ENCODE data around the gene RPTOR. TPM values are rescaled to one million over a fixed set of nuclear protein-coding genes. Genes with fewer than 3 reads are reported as not detected.
A peak's percentile ranks its signal among the peaks of the same experiment; 100 is the strongest.

Gene RPTOR
- total and polyA plus RNA-seq, 10 of the 15 experiments (the other 5 are each of a cell fraction or from before 2014, with no cell fraction given), result 0.18 to 32.1 (median 7.8) TPM

DNA sequence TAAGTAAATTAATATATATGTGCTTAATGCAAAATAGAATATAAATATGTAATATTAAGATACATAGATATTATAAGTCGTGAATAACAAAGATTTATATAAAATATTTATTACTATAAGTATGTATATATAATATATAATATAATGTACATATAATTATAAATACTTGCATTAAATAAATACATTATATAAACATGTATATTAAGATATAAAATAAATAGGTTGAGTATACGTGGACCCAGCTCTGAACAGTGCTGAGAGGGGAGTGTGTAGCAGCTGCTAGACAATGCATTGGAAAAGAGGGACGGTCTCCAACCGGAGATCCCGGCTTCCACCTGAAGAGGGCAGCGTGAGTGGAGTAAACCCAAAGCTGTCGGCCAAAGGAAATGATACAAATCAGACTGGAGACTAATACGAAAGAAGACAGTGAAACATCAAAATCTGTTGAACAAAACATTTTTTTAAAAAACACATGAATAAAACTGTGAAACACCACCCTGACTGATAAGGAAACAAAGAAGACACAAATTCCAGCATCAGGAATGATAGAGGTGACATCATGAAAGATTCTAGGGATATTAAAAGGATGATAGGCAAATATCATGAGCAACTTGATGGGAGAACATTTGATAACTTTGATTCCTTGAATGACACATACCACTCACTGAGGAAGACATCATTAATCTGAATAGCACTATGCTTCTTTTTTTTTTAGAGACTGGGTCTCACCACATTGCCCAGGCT lies 321.6 kb downstream of the RPTOR start:
- FAIRE-seq (peak; percentile 68), ATAC-seq (peak; percentile 96), DNase-seq (ENCODE audit: low read depth, low spot score) (peak; percentile 31)
- intact Hi-C loops (cut with micrococcal nuclease; ENCODE audit: unreplicated experiment), result loop anchor here (2.0 kb wide), 1 partner anchor 105 kb away; no protein-coding TSS in a partner anchor
- BruUV-seq (replicated peaks), result no TSS peak
- Histone ChIP-seq H3K79me2 (ENCODE audit: control insufficient read depth, insufficient read depth, low read length) (no peaks in the 10 kb centered on the region), H3K4me1 (ENCODE audit: control insufficient read depth, insufficient read depth, low read length) (no peaks in the 10 kb centered on the region), H3K4me3 (no peak overlapping the region), H2AFZ (ENCODE audit: control insufficient read depth, low read depth, low read length) (no peak overlapping the region), H3K27ac (ENCODE audit: control insufficient read depth, insufficient read depth) (no peak overlapping the region), H3K9me3 (replicated peaks; ENCODE audit: control insufficient read depth, insufficient read depth, low read length) (no peaks in the 10 kb centered on the region), H3K36me3 (ENCODE audit: control insufficient read depth in 2 of 2, insufficient read depth in 2 of 2, low read length in 1 of 2) (peaks cover 0 to 2% of the 10 kb centered on the region in 2 experiments; a peak in 1 of 4 replicates), H3K4me2 (ENCODE audit: control insufficient read depth, insufficient read depth) (no peak overlapping the region), H3K9ac (ENCODE audit: control insufficient read depth, insufficient read depth, low read length) (no peak overlapping the region), H3K27me3 (replicated peaks in 1 of 2; ENCODE audit: control insufficient read depth in 2 of 2, insufficient read depth in 2 of 2, low read length in 1 of 2) (no peaks in the 10 kb centered on the region), H4K20me1 (ENCODE audit: control insufficient read depth, insufficient read depth) (no peaks in the 10 kb centered on the region)
- 53% methylated on average over 8 of the region's 8 CpGs for WGBS (ENCODE audit: insufficient coverage, insufficient replicate concordance, low lambda C conversion rate, missing lambda C conversion rate)
- ChIA-PET POLR2A (no interaction called here), CTCF (interaction anchor here (0.6 to 3.3 kb wide), 10 partner anchors 9 to 439 kb away, joined by 3 to 19 read pairs (median 4); no protein-coding TSS in a partner anchor), RAD21 (ENCODE audit: unreplicated experiment) (interaction anchor here (0.8 to 2.0 kb wide), 4 partner anchors 9 to 104 kb away, joined by 5 to 15 read pairs (median 7); no protein-coding TSS in a partner anchor), SMC1A (ENCODE audit: uncharacterized antibody, unreplicated experiment) (interaction anchor here (0.8 to 2.0 kb wide), 5 partner anchors 9 to 104 kb away, joined by 3 to 8 read pairs (median 3); no protein-coding TSS in a partner anchor)
- in situ Hi-C loops (cut with MboI), result no loop called here
- TF ChIP-seq, protein P1, sequence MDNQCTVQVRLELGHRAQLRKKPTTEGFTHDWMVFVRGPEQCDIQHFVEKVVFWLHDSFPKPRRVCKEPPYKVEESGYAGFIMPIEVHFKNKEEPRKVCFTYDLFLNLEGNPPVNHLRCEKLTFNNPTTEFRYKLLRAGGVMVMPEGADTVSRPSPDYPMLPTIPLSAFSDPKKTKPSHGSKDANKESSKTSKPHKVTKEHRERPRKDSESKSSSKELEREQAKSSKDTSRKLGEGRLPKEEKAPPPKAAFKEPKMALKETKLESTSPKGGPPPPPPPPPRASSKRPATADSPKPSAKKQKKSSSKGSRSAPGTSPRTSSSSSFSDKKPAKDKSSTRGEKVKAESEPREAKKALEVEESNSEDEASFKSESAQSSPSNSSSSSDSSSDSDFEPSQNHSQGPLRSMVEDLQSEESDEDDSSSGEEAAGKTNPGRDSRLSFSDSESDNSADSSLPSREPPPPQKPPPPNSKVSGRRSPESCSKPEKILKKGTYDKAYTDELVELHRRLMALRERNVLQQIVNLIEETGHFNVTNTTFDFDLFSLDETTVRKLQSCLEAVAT (IDR thresholded peaks at IDR 0.05), result no peak
- TF ChIP-seq, protein P2, sequence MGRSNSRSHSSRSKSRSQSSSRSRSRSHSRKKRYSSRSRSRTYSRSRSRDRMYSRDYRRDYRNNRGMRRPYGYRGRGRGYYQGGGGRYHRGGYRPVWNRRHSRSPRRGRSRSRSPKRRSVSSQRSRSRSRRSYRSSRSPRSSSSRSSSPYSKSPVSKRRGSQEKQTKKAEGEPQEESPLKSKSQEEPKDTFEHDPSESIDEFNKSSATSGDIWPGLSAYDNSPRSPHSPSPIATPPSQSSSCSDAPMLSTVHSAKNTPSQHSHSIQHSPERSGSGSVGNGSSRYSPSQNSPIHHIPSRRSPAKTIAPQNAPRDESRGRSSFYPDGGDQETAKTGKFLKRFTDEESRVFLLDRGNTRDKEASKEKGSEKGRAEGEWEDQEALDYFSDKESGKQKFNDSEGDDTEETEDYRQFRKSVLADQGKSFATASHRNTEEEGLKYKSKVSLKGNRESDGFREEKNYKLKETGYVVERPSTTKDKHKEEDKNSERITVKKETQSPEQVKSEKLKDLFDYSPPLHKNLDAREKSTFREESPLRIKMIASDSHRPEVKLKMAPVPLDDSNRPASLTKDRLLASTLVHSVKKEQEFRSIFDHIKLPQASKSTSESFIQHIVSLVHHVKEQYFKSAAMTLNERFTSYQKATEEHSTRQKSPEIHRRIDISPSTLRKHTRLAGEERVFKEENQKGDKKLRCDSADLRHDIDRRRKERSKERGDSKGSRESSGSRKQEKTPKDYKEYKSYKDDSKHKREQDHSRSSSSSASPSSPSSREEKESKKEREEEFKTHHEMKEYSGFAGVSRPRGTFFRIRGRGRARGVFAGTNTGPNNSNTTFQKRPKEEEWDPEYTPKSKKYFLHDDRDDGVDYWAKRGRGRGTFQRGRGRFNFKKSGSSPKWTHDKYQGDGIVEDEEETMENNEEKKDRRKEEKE (IDR thresholded peaks at IDR 0.05), result no peak
- TF ChIP-seq KDM1A (IDR thresholded peaks at IDR 0.05; ENCODE audit: borderline replicate concordance) (no peak), SP1 (IDR thresholded peaks at IDR 0.05; ENCODE audit: low read depth, low read length) (no peak), TCF7 (IDR thresholded peaks at IDR 0.05; ENCODE audit: borderline replicate concordance) (no peak), ZNF384 (IDR thresholded peaks at IDR 0.05; ENCODE audit: borderline replicate concordance, low read depth, low read length) (no peak), CBFB (IDR thresholded peaks at IDR 0.05; ENCODE audit: low read depth) (no peak), YY1 (IDR thresholded peaks at IDR 0.05; ENCODE audit: low read depth, low read length) (peak; percentile 47; the same call in 1 of the 2 replicates), IKZF2 (IDR thresholded peaks at IDR 0.05) (no peak), RAD21 (IDR thresholded peaks at IDR 0.05; ENCODE audit: insufficient read depth, low read depth, low read length) (peak; percentile 82)
- TF ChIP-seq, protein P3, sequence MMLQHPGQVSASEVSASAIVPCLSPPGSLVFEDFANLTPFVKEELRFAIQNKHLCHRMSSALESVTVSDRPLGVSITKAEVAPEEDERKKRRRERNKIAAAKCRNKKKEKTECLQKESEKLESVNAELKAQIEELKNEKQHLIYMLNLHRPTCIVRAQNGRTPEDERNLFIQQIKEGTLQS (IDR thresholded peaks at IDR 0.05; ENCODE audit: borderline replicate concordance, extremely low read depth, low read depth, low read length), result no peak
- TF ChIP-seq, protein P4, sequence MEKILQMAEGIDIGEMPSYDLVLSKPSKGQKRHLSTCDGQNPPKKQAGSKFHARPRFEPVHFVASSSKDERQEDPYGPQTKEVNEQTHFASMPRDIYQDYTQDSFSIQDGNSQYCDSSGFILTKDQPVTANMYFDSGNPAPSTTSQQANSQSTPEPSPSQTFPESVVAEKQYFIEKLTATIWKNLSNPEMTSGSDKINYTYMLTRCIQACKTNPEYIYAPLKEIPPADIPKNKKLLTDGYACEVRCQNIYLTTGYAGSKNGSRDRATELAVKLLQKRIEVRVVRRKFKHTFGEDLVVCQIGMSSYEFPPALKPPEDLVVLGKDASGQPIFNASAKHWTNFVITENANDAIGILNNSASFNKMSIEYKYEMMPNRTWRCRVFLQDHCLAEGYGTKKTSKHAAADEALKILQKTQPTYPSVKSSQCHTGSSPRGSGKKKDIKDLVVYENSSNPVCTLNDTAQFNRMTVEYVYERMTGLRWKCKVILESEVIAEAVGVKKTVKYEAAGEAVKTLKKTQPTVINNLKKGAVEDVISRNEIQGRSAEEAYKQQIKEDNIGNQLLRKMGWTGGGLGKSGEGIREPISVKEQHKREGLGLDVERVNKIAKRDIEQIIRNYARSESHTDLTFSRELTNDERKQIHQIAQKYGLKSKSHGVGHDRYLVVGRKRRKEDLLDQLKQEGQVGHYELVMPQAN (conservative IDR thresholded peaks at IDR 0.05), result no peak
- TF ChIP-seq, protein P5, sequence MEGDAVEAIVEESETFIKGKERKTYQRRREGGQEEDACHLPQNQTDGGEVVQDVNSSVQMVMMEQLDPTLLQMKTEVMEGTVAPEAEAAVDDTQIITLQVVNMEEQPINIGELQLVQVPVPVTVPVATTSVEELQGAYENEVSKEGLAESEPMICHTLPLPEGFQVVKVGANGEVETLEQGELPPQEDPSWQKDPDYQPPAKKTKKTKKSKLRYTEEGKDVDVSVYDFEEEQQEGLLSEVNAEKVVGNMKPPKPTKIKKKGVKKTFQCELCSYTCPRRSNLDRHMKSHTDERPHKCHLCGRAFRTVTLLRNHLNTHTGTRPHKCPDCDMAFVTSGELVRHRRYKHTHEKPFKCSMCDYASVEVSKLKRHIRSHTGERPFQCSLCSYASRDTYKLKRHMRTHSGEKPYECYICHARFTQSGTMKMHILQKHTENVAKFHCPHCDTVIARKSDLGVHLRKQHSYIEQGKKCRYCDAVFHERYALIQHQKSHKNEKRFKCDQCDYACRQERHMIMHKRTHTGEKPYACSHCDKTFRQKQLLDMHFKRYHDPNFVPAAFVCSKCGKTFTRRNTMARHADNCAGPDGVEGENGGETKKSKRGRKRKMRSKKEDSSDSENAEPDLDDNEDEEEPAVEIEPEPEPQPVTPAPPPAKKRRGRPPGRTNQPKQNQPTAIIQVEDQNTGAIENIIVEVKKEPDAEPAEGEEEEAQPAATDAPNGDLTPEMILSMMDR (IDR thresholded peaks at IDR 0.05 in 2 of 3, conservative IDR thresholded peaks at IDR 0.05 in 1 of 3; ENCODE audit: control insufficient read depth in 2 of 3, extremely low read depth in 1 of 3, insufficient read depth in 1 of 3, low read depth in 3 of 3, low read length in 3 of 3), result peak; percentile 68 to 77 (median 75)
